K562 (cell line): Measurements from ENCODE around the gene ARV1. TPM values are rescaled to one million over a fixed set of nuclear protein-coding genes. Genes with fewer than 3 reads are reported as not detected.

Experiments
- AFF1 ChIP-seq, 2 experiments: fragments of 450-650 bp; IDR thresholded peaks; 2 replicates each; pipeline ENCODE4 v1.6.1; 2018; ENCODE audit warnings: mild to moderate bottlenecking in 2 of 2, low read depth in 1 of 2; ENCODE audit not compliant: partially characterized antibody in 2 of 2
- BCOR ChIP-seq: fragments of 450-650 bp; IDR thresholded peaks from 2 replicates; pipeline ENCODE4 v1.6.1; 2016
- EP300 ChIP-seq: IDR thresholded peaks from 2 replicates; pipeline ENCODE4 v1.6.1; 2012; ENCODE audit warnings: low read length, improper control_type of control experiment
- HINFP ChIP-seq: fragments of 450-650 bp; conservative IDR thresholded peaks from 2 replicates; pipeline ENCODE4 v1.6.1; 2016; ENCODE audit warnings: missing genetic modification characterization, low read depth, mild to moderate bottlenecking, control low read depth, missing compliant biosample characterization
- NFRKB ChIP-seq: fragments of 450-650 bp; IDR thresholded peaks from 2 replicates; pipeline ENCODE4 v1.6.1; 2016; ENCODE audit warnings: low read depth
- SMARCA5 ChIP-seq: fragments of 450-650 bp; IDR thresholded peaks from 2 replicates; pipeline ENCODE4 v1.6.1; 2016
- ZBTB33 ChIP-seq: sonication (generic); formaldehyde crosslinking; IDR thresholded peaks from 2 replicates; pipeline ENCODE4 v1.8.1; 2023; ENCODE audit warnings: mild to moderate bottlenecking, missing genetic modification reagents
- ZBTB9 ChIP-seq: fragments of 450-650 bp; formaldehyde crosslinking; IDR thresholded peaks from 2 replicates; pipeline ENCODE4 v1.4.0; 2020; ENCODE audit warnings: mild to moderate bottlenecking, moderate library complexity
- ZNF592 ChIP-seq: fragments of 450-650 bp; IDR thresholded peaks from 2 replicates; pipeline ENCODE4 v1.6.1; 2017; ENCODE audit warnings: antibody characterized with exemption, mild to moderate bottlenecking
- ZNF766 ChIP-seq: fragments of 200-800 bp; sonication (Bioruptor generic); conservative IDR thresholded peaks from 2 replicates; pipeline ENCODE4 v1.6.1; 2016; ENCODE audit warnings: missing genetic modification characterization, missing compliant biosample characterization
- polyA plus RNA-seq, 8 experiments: library from polyadenylated mRNA; depleted of rRNA in 4 of 8; stranded (reverse) in 5 of 8; unstranded in 3 of 8; fragments of >200 nt; fragmentation: Nextera tagmentation in 2 of 8; fragmentation: Illumina TruSeq in 1 of 8; extraction: Ambion mirVana in 2 of 8; extraction: Trizol in 1 of 8; gene quantifications; 2 replicates each; pipeline versions ENCODE4 v1.2.1 to v1.2.3, GENCODE V29; 2011 to 2014; ENCODE audit warnings: inconsistent platforms in 1 of 8, missing spikeins in 1 of 8
- total RNA-seq, 7 experiments: library from RNA; depleted of rRNA in 6 of 7; stranded (reverse); fragments of >200 nt in 6 of 7; fragmentation: Illumina TruSeq in 2 of 7; extraction: Trizol in 2 of 7; gene quantifications; 2 replicates each; pipeline versions ENCODE4 v1.2.1 to v1.2.3, GENCODE V29; 2011 to 2021; ENCODE audit warnings: low replicate concordance in 1 of 7

The ARV1 gene
- total and polyA plus RNA-seq, 9 of the 15 experiments (the other 6 are each of a cell fraction or from before 2014, with no cell fraction given) = 54.8 to 139 (median 74.0) TPM

GRCh38 chr1:231045921-231046729, 67.2 kb downstream of the ARV1 start (continued):
- TF ChIP-seq HINFP (tag) = 0 out of 2 replicates have a peak, but pooled peaks have one; percentile 10
- TF ChIP-seq BCOR = 0 out of 2 replicates have a peak, but pooled peaks have one; percentile 52
- TF ChIP-seq SMARCA5 = peak; percentile 76; the same call in 1 of the 2 replicates
- peak in 1 of 2 experiments; percentile 26 for TF ChIP-seq AFF1 (IDR thresholded peaks at IDR 0.05; ENCODE audit: low read depth in 1 of 2, partially characterized antibody in 2 of 2)
- 0 out of 2 replicates have a peak, but pooled peaks have one; percentile 61 for TF ChIP-seq ZNF592
- 0 out of 2 replicates have a peak, but pooled peaks have one; percentile 69 for TF ChIP-seq ZBTB9
- peak; percentile 92 for TF ChIP-seq NFRKB
- TF ChIP-seq EP300 = peak; percentile 72; the same call in 1 of the 2 replicates
- 0 out of 2 replicates have a peak, but pooled peaks have one; percentile 14 for TF ChIP-seq ZNF766 (CRISPR knock-in tag)
- TF ChIP-seq ZBTB33 (CRISPR knock-in tag) = peak; percentile 36; the same call in 1 of the 2 replicates
